ENCODE results near the gene ZNF438. TPM values are rescaled to one million over a fixed set of nuclear protein-coding genes. Genes with fewer than 3 reads are reported as not detected.

Gene ZNF438
- total RNA-seq, 1 experiment from 2014 or later, result 0.83 TPM

GRCh38 chr10:30816820-30817171 lies 214.9 kb downstream of the ZNF438 start:
- Histone ChIP-seq H3K18ac (ENCODE audit: insufficient read length, low read depth, low read length) (no peak overlapping the region), H3K23me2 (ENCODE audit: insufficient read length, low read depth, low read length, poor library complexity, severe bottlenecking) (no peaks in the 10 kb centered on the region), H3K79me1 (ENCODE audit: insufficient read depth, low read depth, low read length, poor library complexity, severe bottlenecking) (no peaks in the 10 kb centered on the region), H4K20me1 (ENCODE audit: control insufficient read depth, insufficient read depth, insufficient read length) (no peaks in the 10 kb centered on the region), H3K56ac (ENCODE audit: insufficient read length, low read depth, low read length) (no peak overlapping the region), H3K14ac (ENCODE audit: insufficient read depth, low read length) (no peak overlapping the region), H3K4me2 (ENCODE audit: insufficient read depth, insufficient read length, low read length) (no peak overlapping the region), H3K9me3 (ENCODE audit: control insufficient read depth, low read depth, low read length) (no peaks in the 10 kb centered on the region), H3K4me1 (ENCODE audit: insufficient read depth, low read length) (no peaks in the 10 kb centered on the region), H2AFZ (ENCODE audit: low read length) (no peak overlapping the region), H4K8ac (replicated peaks; ENCODE audit: insufficient read length, low read depth, low read length) (no peak overlapping the region), H3T11ph (ENCODE audit: low read length) (no peak overlapping the region), H3K79me2 (ENCODE audit: insufficient read depth, low read length) (no peaks in the 10 kb centered on the region), H3K27me3 (ENCODE audit: insufficient read depth, low read length) (no peaks in the 10 kb centered on the region; the same call in 1 of the 2 replicates), H2AK5ac (ENCODE audit: insufficient read length, low read length) (no peak overlapping the region), H3K4ac (ENCODE audit: low read depth, low read length) (no peak overlapping the region), H4K91ac (ENCODE audit: insufficient read length, low read depth, low read length) (no peak overlapping the region), H3K23ac (ENCODE audit: insufficient read length, low read depth, low read length) (no peak overlapping the region), H2BK5ac (ENCODE audit: insufficient read length, low read length) (no peak overlapping the region), H3K9ac (ENCODE audit: extremely low read depth, insufficient read length, low read length) (no peak overlapping the region), H2BK12ac (ENCODE audit: insufficient read length, low read depth, low read length) (no peak overlapping the region), H2BK120ac (ENCODE audit: low read depth, low read length, poor library complexity, severe bottlenecking) (no peak overlapping the region), H2BK20ac (ENCODE audit: low read depth, low read length, poor library complexity, severe bottlenecking) (no peak overlapping the region), H3K27ac (ENCODE audit: insufficient read length, low read depth, low read length) (no peak overlapping the region), H2BK15ac (ENCODE audit: low read depth, low read length) (no peak overlapping the region), H4K5ac (ENCODE audit: insufficient read length, low read depth, low read length) (no peak overlapping the region)
- Mint-ChIP-seq H3K4me3 (no peak overlapping the region), H3K27ac (no peak overlapping the region), H3K36me3 (ENCODE audit: insufficient read depth in 1 of 3, low read depth in 3 of 3) (no peaks in the 10 kb centered on the region), H3K4me1 (peaks cover 14 to 26% of the 10 kb centered on the region in 2 experiments), H3K9me3 (no peaks in the 10 kb centered on the region; a peak in 1 of 5 replicates), H3K27me3 (ENCODE audit: low read depth) (peaks cover 18% of the 10 kb centered on the region)
- WGBS (ENCODE audit: extremely low coverage, insufficient read length, low lambda C conversion rate), result no CpG with 5 or more reads among the region's 3 CpGs
- no peak for DNase-seq
- no peak for TF ChIP-seq CTCF (conservative IDR thresholded peaks at IDR 0.05)
